Neuronal stem cell (in vitro differentiated cells): ENCODE measurements around the gene TNP2.

Experiments
- DNase-seq: peaks from one replicate; pipeline ENCODE4 v3.0.0-alpha.2; 2013; ENCODE audit warnings: low spot score
- H2AFZ ChIP-seq: one replicate; pipeline ENCODE4 v1.6.1; 2013; ENCODE audit warnings: mild to moderate bottlenecking, low read length, inconsistent platforms
- H2AK5ac ChIP-seq: 2 replicates; pipeline ENCODE4 v1.6.1; 2013; ENCODE audit warnings: low read depth, mild to moderate bottlenecking, inconsistent platforms, low read length, moderate library complexity, mixed read lengths
- H2BK120ac ChIP-seq: 2 replicates; pipeline ENCODE4 v1.6.1; 2013; ENCODE audit warnings: low read depth, mild to moderate bottlenecking, inconsistent platforms, low read length, moderate library complexity, mixed read lengths
- H2BK12ac ChIP-seq: one replicate; pipeline ENCODE4 v1.6.1; 2013; ENCODE audit warnings: low read length, inconsistent platforms
- H2BK15ac ChIP-seq: 2 replicates; pipeline ENCODE4 v1.6.1; 2013; ENCODE audit warnings: mild to moderate bottlenecking, low read length, inconsistent platforms, mixed read lengths
- H2BK5ac ChIP-seq: one replicate; pipeline ENCODE4 v1.6.1; 2013; ENCODE audit warnings: inconsistent platforms, mild to moderate bottlenecking, low read length, moderate library complexity
- H3K14ac ChIP-seq: one replicate; pipeline ENCODE4 v1.6.1; 2013; ENCODE audit warnings: low read length, inconsistent platforms
- H3K18ac ChIP-seq: 2 replicates; pipeline ENCODE4 v1.6.1; 2013; ENCODE audit warnings: low read length, inconsistent platforms
- H3K23ac ChIP-seq: 2 replicates; pipeline ENCODE4 v1.6.1; 2013; ENCODE audit warnings: low read depth, mild to moderate bottlenecking, mixed read lengths, low read length, inconsistent platforms; ENCODE audit not compliant: poor library complexity
- H3K27ac ChIP-seq: replicated peaks from 3 replicates; pipeline ENCODE4 v1.5.1; 2013; ENCODE audit warnings: low read length, inconsistent platforms
- H3K27me3 ChIP-seq, 3 experiments: 2 replicates each; pipeline ENCODE4 v1.6.1; 2013; ENCODE audit warnings: low read length in 3 of 3, mild to moderate bottlenecking in 2 of 3, inconsistent platforms in 1 of 3, low read depth in 1 of 3, mixed read lengths in 1 of 3, moderate library complexity in 1 of 3; ENCODE audit not compliant: control insufficient read depth in 3 of 3, insufficient read depth in 3 of 3
- H3K36me3 ChIP-seq, 2 donors: replicated peaks in 1 of 2; 2 replicates each; pipeline ENCODE4 v1.6.1; 2013; ENCODE audit warnings: low read length in 2 of 2; ENCODE audit not compliant: control insufficient read depth in 2 of 2, insufficient read depth in 2 of 2
- H3K4ac ChIP-seq: 2 replicates; pipeline ENCODE4 v1.6.1; 2013; ENCODE audit warnings: inconsistent platforms, mild to moderate bottlenecking, low read length, moderate library complexity
- H3K4me1 ChIP-seq, 2 donors: 1 replicate in 1 of 2; 2 replicates in 1 of 2; pipeline ENCODE4 v1.6.1; 2013; ENCODE audit warnings: low read length in 2 of 2, low read depth in 1 of 2; ENCODE audit not compliant: control insufficient read depth in 2 of 2, insufficient read depth in 1 of 2
- H3K4me2 ChIP-seq: one replicate; pipeline ENCODE4 v1.6.1; 2013; ENCODE audit warnings: mild to moderate bottlenecking, low read length, inconsistent platforms; ENCODE audit not compliant: insufficient read depth, poor library complexity, severe bottlenecking
- H3K4me3 ChIP-seq, 2 donors: 2 replicates each; pipeline ENCODE4 v1.5.1; 2013; ENCODE audit warnings: low read length in 2 of 2, mild to moderate bottlenecking in 2 of 2, inconsistent platforms in 1 of 2, moderate library complexity in 1 of 2
- H3K79me1 ChIP-seq: one replicate; pipeline ENCODE4 v1.6.1; 2013; ENCODE audit warnings: low read depth, mild to moderate bottlenecking, inconsistent platforms, low read length, moderate library complexity
- H3K9ac ChIP-seq: one replicate; pipeline ENCODE4 v1.6.1; 2013; ENCODE audit warnings: mild to moderate bottlenecking, low read depth, low read length, inconsistent platforms; ENCODE audit not compliant: poor library complexity
- H3K9me3 ChIP-seq, 2 donors: replicated peaks in 1 of 2; 2 replicates each; pipeline versions ENCODE3 to v1.6.1; 2013; ENCODE audit warnings: low read length in 2 of 2, mild to moderate bottlenecking in 2 of 2, inconsistent platforms in 1 of 2, low read depth in 1 of 2, mixed read lengths in 1 of 2, moderate library complexity in 1 of 2; ENCODE audit not compliant: control insufficient read depth in 2 of 2, insufficient read depth in 1 of 2
- H4K8ac ChIP-seq: one replicate; pipeline ENCODE4 v1.6.1; 2013; ENCODE audit warnings: low read depth, mild to moderate bottlenecking, inconsistent platforms, low read length, moderate library complexity
- H4K91ac ChIP-seq: one replicate; pipeline ENCODE4 v1.6.1; 2013; ENCODE audit warnings: low read length, low read depth, mild to moderate bottlenecking, inconsistent platforms; ENCODE audit not compliant: poor library complexity
- WGBS, 2 donors: extraction: QIAGEN DNeasy Blood & Tissue Kit; methylation state at CpG; one replicate each; pipeline ENCODE4 v1.1.7; 2013; ENCODE audit warnings: missing lambda C conversion rate in 2 of 2, mixed read lengths in 1 of 2; ENCODE audit not compliant: insufficient read length in 2 of 2, insufficient replicate concordance in 1 of 2; ENCODE audit errors: extremely low coverage in 2 of 2; 5-methylcytosine and 5-hydroxymethylcytosine counted together

TNP2 gene

DNA sequence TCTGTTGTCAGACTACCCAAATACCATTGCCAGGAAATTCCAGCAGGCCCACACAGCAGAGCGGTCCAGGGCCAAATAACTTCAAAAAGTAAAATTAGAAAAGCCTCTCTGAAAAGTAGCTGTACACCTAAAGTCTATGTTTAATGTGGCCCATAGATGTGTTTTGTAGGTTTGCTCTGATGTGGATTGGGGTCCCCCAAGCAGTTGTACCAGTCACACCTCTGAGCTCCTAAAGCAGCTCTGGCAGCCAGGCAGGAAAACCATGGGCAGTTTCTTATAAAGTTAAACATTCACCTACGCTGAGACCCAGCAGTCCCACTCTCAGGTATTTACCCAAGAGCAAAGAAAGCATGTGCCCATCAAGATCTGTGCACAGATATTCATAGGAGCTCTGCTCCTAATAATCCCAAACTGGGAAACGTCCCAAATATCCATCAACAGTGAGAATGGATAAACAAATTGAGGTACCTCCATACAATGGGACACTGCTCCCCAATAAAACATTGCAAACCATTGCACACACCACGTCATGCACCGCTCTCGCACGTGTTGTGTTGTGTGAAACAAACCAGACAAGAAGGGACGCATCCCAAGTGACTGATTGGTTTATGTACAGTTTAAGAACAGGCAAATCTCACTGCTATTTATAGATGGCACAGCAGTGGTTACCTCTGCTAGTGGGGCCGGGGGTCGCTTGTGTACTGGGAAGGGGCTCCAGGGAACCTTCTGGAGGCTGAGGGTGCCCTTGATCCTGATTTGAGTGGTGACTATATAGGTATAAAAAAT is 27.8 kb upstream of the TNP2 start:
- H2BK15ac ChIP-seq = no peak overlapping the region
- peaks cover 2 to 18% of the 10 kb centered on the region in 2 donors for H3K4me1 ChIP-seq
- no peak overlapping the region for H3K4me3 ChIP-seq
- no peak overlapping the region for H2BK120ac ChIP-seq
- H4K91ac ChIP-seq = no peak overlapping the region
- no peak overlapping the region for H2BK12ac ChIP-seq
- H3K4ac ChIP-seq = no peak overlapping the region
- no peaks in the 10 kb centered on the region for H3K36me3 ChIP-seq
- no peaks in the 10 kb centered on the region for H3K9me3 ChIP-seq
- DNase-seq = no peak
- no CpG with 5 or more reads among the region's 10 CpGs for WGBS, 2 donors
- no peak overlapping the region for H2AK5ac ChIP-seq
- H3K27ac ChIP-seq = no peak overlapping the region
- no peak overlapping the region for H3K14ac ChIP-seq
- H3K27me3 ChIP-seq = no peaks in the 10 kb centered on the region
- H2AFZ ChIP-seq = peak overlapping the region; percentile 90
- H3K18ac ChIP-seq = no peak overlapping the region
- H3K4me2 ChIP-seq = no peak overlapping the region
- no peak overlapping the region for H3K9ac ChIP-seq
- H2BK5ac ChIP-seq = no peak overlapping the region
- H3K23ac ChIP-seq = no peak overlapping the region
- H3K79me1 ChIP-seq = no peaks in the 10 kb centered on the region
- no peak overlapping the region for H4K8ac ChIP-seq

DNA sequence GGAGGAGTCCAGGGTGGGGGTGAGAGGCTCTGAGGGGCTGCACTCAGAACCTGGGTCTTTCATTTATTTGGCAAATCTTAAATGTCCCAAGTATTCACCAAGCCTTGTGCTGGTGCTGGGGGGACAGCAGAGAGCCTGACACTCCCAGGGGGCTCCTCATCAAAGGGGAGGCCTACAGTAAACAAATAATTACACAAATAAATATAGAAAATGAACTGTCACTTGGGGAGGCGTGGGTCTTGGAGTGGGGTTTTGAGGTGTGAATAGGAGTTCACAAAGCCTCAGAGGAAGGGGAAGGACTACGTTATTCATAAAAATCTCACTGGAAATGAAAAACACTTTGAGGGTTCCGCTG is 27.2 kb upstream of the TNP2 start:
- Histone ChIP-seq H3K4ac (no peak overlapping the region), H3K14ac (no peak overlapping the region), H3K9ac (no peak overlapping the region), H3K36me3 (no peaks in the 10 kb centered on the region), H4K91ac (no peak overlapping the region), H3K79me1 (no peaks in the 10 kb centered on the region), H2BK12ac (no peak overlapping the region), H3K4me2 (no peak overlapping the region), H2BK5ac (no peak overlapping the region), H3K9me3 (no peaks in the 10 kb centered on the region), H3K27ac (no peak overlapping the region), H2AFZ (peak overlapping the region; percentile 39), H3K4me1 (peaks cover 6 to 21% of the 10 kb centered on the region in 2 donors), H4K8ac (no peak overlapping the region), H3K18ac (no peak overlapping the region), H3K27me3 (no peaks in the 10 kb centered on the region), H2AK5ac (no peak overlapping the region), H2BK15ac (no peak overlapping the region), H3K4me3 (no peak overlapping the region), H3K23ac (no peak overlapping the region), H2BK120ac (no peak overlapping the region)
- WGBS, 2 donors = no CpG with 5 or more reads among the region's 3 CpGs
- DNase-seq = no peak

DNA sequence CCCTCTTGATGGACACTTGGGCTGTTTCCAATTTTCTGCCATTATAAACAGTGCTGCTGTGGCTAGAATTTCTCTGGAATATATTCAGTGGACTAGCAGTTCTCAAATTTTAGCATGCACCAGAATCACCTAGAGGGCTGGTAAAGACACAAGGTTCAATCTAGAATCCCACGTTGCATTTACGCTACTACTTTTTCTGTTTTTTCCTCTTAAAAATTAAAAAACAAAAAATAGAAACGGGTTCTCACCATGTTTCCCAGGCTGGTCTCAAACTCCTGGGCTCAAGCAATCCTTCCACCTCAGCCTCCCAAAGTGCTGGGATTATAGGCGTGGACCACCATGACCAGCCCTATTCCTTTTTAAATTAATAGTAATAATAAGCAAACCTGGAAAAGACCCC is 26.5 kb upstream of the TNP2 start:
- Histone ChIP-seq H2BK5ac (no peak overlapping the region), H4K91ac (no peak overlapping the region), H3K9ac (no peak overlapping the region), H4K8ac (no peak overlapping the region), H2BK12ac (no peak overlapping the region), H2BK15ac (no peak overlapping the region), H3K4me3 (no peak overlapping the region), H2AFZ (no peak overlapping the region), H3K36me3 (no peaks in the 10 kb centered on the region), H3K9me3 (no peaks in the 10 kb centered on the region), H3K4me1 (peaks cover 13 to 25% of the 10 kb centered on the region in 2 donors), H3K14ac (no peak overlapping the region), H2BK120ac (no peak overlapping the region), H3K27me3 (peaks cover 0 to 2% (median 0%) of the 10 kb centered on the region in 3 experiments), H2AK5ac (no peak overlapping the region), H3K18ac (no peak overlapping the region), H3K79me1 (no peaks in the 10 kb centered on the region), H3K27ac (no peak overlapping the region), H3K4ac (no peak overlapping the region), H3K4me2 (no peak overlapping the region), H3K23ac (no peak overlapping the region)
- no CpG with 5 or more reads among the region's 4 CpGs for WGBS, 2 donors
- DNase-seq = no peak

DNA sequence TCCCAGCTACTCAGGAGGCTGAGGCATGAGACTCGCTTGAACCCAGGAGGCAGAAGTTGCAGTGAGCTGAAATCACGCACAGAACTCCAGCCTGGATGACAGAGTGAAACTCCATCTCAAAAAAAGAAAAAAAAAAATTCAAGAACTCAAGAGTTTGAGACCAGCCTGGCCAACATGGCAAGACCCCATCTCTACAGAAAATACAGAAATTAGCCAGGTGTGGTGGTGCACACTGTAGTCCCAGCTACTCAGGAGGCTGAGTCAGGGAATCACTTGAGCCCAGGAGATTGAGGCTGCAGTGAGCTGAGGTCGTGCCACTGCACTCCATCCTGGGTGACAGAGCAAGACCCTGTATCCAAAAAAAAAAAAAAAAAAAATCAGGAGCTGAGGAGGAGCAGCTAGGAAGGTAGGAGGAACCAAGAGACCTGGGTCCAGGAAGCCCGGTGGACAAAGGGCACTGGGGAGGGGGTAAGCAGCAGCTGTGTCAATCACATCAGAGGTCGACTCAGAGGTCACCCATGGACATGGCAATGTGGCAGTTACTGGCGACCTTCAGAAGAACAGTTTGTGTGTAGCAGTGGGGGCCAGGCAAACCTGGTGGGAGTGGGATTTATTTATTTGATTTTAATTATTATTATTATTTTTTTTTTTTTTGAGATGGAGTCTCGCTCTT is 23.1 kb upstream of the TNP2 start:
- no CpG with 5 or more reads among the region's 7 CpGs for WGBS, 2 donors
- Histone ChIP-seq H3K23ac (no peak overlapping the region), H4K8ac (no peak overlapping the region), H3K27ac (no peak overlapping the region), H4K91ac (no peak overlapping the region), H2BK5ac (no peak overlapping the region), H3K9me3 (peaks cover 0 to 4% of the 10 kb centered on the region in 2 donors), H3K18ac (peak overlapping the region; percentile 52), H3K4me1 (peaks cover 13 to 17% of the 10 kb centered on the region in 2 donors), H3K4me2 (no peak overlapping the region), H3K9ac (no peak overlapping the region), H2BK15ac (no peak overlapping the region), H3K4me3 (no peak overlapping the region), H2AFZ (no peak overlapping the region), H2BK120ac (no peak overlapping the region), H2AK5ac (no peak overlapping the region), H3K27me3 (peaks cover 0 to 3% (median 0%) of the 10 kb centered on the region in 3 experiments), H3K79me1 (no peaks in the 10 kb centered on the region), H3K36me3 (no peaks in the 10 kb centered on the region), H3K14ac (no peak overlapping the region), H3K4ac (no peak overlapping the region), H2BK12ac (no peak overlapping the region)
- DNase-seq = no peak
